IPS DF 4.7 (cell line): ENCODE data around the gene B4GALNT4.
"Not testable (repeated sequence)": the region's sequence is repeated elsewhere in the genome, so short reads cannot be mapped to it uniquely, and the experiment has no call there.

Experiments used
- DNase-seq: peaks from one replicate; pipeline ENCODE4 v3.0.0-alpha.2; 2013; ENCODE audit warnings: low spot score; ENCODE audit errors: extremely low read depth

The B4GALNT4 gene, protein sequence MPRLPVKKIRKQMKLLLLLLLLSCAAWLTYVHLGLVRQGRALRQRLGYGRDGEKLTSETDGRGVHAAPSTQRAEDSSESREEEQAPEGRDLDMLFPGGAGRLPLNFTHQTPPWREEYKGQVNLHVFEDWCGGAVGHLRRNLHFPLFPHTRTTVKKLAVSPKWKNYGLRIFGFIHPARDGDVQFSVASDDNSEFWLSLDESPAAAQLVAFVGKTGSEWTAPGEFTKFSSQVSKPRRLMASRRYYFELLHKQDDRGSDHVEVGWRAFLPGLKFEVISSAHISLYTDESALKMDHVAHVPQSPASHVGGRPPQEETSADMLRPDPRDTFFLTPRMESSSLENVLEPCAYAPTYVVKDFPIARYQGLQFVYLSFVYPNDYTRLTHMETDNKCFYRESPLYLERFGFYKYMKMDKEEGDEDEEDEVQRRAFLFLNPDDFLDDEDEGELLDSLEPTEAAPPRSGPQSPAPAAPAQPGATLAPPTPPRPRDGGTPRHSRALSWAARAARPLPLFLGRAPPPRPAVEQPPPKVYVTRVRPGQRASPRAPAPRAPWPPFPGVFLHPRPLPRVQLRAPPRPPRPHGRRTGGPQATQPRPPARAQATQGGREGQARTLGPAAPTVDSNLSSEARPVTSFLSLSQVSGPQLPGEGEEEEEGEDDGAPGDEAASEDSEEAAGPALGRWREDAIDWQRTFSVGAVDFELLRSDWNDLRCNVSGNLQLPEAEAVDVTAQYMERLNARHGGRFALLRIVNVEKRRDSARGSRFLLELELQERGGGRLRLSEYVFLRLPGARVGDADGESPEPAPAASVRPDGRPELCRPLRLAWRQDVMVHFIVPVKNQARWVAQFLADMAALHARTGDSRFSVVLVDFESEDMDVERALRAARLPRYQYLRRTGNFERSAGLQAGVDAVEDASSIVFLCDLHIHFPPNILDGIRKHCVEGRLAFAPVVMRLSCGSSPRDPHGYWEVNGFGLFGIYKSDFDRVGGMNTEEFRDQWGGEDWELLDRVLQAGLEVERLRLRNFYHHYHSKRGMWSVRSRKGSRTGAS

DNA sequence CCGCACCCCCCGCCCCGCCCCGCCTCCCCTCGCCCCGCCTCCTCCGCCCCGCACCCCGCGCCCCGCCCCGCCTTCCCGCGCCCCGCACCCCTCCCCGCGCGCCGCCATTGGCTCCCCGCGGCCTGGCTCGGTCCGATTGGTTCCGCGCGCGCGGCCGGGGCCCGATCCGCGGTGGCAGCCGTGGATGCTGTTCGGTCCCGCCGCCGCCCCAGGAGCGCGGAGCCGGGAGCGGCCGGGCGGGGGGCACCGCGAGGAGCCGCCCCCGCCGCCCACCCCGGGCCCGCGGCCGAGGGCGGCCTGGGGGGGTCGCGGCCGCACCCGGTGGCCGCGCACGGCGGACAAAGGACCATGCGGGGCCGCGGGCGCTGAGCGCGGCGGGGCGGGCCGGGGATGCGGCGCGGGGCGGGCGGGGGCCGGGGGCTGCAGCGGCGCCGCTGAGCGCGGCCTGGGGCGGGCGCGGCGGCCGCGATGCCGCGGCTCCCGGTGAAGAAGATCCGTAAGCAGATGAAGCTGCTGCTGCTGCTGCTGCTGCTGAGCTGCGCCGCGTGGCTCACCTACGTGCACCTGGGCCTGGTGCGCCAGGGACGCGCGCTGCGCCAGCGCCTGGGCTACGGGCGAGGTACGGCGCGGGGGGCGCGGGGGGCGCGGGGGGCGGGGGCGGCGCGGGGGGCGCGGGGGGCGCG, at the start of gene B4GALNT4:
B4GALNT4 (plus strand) TSS at position 164 of the 683 bp plus-strand sequence; CDS start at position 469, 305 bp downstream.
- no peak for DNase-seq

DNA sequence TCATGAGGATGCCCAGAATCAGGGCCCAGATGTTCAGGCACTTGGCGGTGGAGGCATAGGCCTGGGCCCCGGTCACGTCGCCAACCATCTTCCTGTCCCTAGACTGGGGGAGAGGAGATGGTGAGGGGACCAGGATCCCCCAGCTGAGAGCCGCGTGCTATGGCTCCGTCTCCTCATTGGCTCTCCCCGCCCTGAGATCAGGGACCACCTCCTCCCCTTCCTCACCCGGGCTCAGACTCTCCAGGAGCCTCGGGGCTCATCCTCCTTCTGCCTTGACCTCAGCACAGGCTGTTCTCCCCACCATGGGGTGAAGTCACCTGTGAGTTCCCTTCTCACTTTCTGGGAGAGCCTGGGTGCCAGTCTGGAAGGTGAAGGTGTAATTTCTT, 49.4 kb upstream of the B4GALNT4 start:
- not testable (repeated sequence) for DNase-seq

DNA sequence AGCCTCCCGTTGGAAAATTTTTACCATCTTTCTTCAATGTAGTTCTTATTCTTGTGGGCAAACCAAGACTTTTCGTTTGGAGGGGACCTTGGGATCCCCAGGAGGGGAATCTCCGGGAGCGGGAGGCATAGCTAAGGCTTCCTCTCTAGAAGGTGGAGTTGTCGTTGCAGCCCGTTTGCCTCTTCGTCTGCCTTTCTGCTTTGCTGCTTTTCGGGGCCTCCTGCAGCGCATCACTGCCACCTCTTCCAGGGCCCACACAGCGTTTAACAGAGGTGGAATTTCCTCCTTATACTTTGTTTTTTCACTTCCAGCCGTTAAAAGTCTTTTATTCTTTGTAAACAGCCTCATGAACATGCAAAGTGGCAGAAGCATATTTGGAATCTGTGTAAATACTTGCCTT, 45.1 kb upstream of the B4GALNT4 start:
- no peak for DNase-seq

DNA sequence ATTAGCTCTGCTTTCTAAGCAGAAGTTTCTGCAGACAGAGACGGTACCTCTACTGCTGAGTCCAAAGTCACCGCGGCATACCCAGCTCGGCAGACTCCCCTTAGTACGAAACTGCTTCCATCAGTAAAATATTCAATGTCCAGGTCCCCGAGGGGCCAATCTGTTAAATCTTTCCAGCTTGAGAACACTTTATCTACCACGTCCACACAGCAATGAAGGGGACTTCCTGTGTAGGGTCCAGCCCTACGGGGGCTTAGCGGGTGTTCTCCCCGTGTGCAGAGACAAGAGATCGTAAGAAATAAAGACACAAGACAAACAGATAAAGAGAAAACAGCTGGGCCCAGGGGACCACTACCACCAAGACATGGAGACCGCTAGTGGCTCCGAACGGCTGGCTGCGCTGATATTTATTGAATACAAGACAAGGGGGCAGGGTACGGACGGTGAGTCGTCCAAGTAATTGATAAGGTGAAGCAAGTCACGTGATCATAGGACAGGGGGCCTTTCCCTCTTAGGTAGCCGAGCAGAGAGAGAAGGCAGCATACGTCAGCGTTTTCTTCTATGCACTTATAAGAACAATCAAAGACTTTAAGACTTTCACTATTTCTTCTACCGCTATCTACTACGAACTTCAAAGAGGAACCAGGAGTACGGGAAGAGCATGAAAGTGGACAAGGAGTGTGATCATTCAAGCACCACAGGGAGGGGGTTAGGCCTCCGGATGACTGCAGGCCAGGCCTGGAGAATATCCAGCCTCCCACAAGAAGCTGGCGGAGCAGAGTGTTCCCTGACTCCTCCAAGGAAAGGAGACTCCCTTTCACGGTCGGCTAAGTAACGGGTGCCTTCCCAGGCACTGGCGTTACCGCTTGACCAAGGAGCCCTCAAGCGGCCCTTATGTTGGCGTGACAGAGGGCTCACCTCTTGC, 44.4 kb upstream of the B4GALNT4 start:
- not testable (repeated sequence) for DNase-seq

DNA sequence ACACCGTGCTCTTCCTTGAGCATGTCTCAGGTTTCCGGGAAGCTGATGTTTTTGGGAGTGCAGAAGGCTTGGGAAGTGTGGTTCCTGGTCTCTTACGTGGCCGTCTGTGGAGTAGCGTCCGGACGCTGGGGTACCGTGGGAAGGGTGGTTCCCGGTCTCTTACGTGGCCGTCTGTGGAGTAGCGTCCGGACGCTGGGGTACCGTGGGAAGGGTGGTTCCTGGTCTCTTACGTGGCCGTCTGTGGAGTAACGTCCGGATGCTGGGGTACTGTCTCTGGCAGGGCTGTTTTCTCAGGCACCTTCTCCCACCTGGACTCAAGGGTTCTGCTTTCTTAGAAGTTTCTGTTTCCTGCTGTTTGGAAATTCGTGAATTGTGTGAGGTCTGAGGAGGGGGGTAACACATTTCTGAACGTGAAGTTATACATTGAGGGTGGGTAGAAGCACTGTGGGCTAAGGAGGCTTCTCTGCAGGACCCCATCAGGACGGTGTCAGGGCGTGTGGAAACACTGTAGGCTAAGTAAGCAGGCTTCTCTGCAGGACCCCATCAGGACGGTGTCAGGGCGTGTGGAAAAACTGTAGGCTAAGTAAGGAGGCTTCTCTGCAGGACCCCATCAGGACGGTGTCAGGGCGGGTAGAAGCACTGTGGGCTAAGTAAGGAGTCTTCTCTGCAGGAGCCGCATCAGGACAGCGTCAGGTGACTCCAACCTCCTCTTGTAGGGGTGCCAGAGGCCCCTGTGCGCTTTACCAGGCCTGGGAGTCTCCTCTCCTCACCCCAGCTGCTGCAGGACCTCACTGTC, 43.3 kb upstream of the B4GALNT4 start:
- DNase-seq = no peak

DNA sequence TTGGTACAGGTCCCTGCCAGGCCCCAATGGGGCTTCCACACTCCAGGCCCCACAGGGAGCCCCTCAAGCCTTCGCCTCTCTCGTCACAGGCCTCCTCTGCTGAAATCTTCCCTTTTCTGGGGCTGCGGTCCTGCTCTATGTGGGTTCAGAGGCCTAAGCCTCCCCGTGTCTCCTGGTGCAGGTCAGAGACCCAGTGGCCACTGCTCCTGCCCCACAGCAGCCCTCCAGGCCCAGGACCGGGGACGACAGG, 42.8 kb upstream of the B4GALNT4 start:
- no peak for DNase-seq

DNA sequence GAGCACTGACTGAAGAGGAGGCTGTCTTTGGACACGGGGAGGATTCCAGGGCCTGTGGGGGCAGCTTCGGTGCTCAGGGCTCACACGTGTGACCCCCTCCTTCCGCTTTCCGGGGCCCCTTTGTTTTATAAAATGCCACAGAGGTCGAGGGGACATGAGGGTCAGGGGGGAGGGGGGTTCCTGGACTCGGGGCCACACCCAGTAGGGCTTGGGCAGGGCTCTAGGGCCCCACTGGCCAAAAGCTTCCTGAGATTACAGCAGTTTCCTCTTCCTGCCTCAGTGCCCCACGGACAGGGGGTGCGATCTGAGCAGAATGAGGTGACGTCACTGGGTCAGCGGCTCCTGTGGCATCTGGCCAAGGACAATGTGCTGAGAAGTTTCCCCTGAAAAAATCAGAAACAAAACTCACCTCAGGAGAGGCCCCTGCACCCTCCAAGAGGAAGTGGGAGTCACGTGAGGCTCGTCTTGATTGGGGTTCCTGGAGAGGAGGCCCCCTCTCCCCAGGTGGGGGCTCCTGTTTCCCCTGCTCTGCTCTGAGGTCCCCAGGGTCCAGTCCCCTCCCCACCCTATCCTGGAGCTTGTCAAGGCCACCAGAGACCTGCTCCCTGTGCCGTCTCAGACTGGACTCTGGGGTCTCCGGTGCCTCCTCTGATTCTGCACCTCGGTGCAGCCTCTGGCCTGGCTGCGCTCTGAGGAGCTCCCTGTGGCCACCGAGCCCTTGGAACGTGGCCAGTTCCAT, 42.3 kb upstream of the B4GALNT4 start:
- no peak for DNase-seq

DNA sequence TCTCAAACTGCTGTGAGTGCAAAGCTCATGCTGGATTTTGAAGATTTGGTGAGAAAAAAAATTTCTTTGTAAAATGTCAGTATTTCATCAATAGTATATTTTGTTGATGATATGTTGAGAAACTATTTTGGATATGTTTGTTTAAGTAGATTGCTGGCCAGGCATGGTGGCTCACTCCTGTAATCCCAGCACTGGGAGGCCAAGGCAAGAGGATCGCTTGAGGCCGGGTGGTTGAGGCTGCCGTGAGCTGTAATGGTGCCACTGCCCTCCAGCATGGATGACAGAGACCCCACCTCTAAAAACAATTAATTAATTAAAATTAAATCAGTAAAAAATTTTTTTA, 41.7 kb upstream of the B4GALNT4 start:
- no peak for DNase-seq

DNA sequence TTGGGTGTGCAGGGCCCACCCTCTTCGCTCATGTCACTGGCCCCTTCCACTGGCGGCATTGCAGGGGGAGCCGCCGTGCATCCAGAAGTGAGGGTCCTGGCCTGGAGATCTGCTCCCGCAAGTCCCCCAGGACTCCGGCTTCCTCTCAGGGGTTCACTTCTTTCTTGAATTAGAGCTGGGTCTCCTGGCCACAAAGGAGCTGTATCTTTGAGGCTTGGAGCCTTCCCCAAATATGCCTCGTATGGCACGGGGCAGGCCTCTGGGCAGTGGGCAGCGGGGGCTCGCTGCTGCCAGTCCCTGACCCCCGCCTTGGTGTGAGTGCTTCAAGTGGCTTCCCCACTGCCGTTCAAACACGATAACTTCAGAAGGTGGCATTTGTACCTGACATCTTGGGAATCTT, 41.3 kb upstream of the B4GALNT4 start:
- DNase-seq = no peak

DNA sequence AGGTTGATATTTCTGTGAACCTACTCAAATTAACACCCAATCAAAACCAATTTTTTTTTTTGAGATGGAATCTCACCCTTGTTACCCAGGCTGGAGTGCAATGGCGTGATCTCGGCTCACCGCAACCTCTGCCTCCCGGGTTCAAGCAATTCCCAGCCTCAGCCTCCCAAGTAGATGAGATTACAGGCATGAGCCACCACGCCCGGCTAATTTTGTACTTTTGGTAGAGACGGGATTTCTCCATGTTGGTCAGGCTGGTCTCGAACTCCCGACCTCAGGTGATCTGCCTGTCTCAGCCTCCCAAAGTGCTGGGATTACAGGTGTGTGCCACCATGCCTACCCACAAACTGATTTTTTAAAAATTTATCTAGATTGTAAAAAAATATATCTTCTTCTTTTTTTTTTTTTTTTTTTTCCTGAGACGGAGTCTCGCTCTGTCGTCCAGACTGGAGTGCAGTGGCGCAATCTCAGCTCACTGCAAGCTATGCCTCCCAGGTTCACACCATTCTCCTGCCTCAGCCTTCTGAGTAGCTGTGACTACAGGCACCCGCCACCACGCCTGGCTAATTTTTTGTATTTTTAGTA, 40.7 kb upstream of the B4GALNT4 start:
- not testable (repeated sequence) for DNase-seq

DNA sequence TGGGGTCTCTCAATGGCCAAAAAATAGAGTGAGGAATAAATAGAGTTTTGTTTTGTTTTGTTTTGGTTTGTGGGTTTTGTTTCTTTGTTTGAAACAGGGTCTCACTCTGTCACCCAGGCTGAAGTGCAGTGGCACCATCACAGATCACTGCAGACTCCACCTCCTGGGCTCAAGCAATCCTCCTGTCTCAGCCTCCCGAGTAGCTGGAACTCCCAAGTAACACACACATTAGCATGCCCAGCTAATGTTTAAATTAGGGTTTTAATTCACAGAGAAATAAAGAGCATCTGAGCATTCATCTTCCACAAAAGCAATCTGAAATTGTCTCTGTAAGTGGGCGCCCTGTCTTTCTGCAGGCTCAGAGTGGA, 39.4 kb upstream of the B4GALNT4 start:
- no peak for DNase-seq

DNA sequence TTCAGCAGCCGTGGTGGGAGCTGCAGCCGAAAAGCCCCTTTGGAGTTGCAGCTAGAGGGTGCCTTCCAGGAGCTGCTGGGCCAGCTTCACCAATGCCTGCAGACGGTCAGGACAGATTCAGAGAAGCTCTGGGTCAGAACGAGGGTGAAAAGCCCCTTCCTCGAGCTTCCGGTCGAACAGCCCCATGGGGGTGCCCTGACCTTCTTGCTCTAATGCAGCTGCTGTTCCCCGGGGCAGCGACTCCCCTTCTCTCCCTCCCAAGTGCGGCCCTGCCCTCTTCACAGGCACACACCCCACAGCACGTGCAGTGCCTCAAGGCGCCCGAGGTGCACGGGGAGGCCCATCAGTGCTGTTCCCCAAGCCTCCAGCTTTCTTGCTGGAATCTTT, 39.0 kb upstream of the B4GALNT4 start:
- DNase-seq = no peak

DNA sequence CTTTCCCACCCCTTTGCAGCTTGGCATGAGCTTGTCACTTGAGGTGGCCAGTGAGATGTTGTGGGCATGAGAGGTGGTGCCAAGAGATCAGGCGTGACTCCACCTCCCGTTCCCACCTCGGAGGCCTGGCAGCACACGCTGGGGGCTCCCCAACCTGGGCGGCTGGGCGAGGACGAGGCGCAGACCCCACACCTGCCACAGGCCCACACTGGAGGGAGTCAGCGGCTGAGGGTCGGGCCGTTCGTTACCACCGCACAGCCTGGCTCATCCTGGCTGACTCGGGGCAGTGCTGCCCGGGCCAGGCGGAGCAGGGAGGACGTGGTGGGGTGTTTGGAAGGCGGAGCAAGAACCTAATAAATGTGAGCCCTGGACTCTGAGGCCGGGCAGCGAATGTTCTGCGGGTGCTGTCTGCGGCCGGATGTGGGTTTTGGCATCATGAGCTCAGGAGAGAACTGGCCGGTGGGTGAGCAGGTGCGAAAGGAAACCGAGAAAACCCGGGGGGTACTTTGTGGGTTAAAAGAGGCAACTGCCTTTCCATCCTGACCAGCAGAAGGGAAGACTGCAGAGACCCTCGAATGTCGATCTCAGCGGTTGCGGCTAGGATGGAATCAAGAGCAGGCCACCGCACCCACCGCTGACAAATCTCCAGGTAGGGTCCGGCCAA, 38.5 kb upstream of the B4GALNT4 start:
- no peak for DNase-seq

DNA sequence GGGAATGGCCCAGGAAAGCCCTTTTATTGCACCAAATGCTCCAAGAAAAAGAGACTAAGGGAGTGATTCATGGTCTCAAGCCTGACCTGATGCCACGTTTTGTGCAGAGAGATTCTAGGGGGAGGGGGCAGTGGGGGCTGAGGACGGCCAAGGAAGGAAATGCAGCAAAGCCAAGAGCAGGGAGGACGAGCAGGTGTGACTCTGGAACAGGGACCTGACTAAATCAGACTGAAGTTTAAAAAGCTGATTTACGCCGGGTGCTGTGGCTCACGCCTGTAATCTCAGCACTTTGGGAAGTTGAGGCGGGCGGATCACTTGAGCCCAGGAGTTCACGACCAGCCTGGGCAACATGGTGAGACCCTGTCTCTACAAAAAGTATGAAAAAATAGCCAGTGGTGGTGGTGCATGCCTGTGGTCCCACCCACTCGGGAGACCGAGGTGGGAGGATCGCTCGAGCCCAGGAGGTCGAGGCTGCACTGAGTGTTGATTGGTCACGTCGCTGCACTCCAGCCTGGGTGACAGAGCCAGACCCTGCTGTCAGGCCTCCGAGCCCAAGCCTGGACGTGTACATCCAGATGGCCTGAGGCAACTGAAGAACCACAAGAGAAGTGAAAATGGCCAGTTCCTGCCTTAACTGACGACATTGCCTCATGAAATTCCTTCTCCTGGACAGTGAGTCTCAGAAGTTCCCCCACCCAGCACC, 37.8 kb upstream of the B4GALNT4 start:
- no peak for DNase-seq

DNA sequence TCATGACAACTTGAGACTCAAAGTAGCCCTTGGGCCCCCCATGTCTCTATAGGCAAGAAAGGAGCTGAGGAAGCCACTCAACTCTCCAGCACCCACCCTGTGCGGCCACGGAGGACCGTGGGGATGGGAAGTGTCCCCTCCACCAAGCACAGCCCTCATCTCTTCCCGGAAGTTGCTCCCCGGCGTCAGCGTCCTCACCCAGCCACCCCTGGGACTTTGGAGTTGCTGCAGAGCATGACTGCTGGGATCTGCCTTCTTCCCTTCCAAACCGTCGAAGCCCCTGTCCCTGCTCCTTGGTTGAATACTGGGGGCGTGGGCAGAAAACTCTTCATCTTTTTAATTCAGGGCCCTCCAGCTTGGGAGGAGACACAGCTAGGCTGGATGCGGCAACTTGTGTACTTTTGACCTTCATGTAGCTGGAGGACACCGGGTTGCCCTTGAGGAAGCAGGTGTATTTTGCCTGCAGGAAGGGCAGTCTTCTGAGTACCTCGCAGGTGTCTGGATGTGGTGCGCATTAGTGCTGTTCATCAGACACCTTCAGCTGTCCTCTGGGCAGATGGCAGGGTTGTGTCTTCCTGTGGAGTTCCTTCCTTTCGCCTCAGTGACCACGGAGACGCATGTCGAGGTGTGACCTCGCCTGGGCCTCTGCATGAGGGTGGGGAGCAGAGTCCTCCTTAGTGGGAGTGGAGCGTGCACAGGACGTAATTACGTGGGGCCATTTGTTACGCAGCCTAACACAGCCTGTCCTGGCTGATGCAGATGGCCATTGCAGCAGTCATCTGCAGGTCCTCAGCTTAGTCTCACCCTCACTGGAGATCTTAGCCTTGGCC, 36.4 kb upstream of the B4GALNT4 start:
- no peak for DNase-seq

DNA sequence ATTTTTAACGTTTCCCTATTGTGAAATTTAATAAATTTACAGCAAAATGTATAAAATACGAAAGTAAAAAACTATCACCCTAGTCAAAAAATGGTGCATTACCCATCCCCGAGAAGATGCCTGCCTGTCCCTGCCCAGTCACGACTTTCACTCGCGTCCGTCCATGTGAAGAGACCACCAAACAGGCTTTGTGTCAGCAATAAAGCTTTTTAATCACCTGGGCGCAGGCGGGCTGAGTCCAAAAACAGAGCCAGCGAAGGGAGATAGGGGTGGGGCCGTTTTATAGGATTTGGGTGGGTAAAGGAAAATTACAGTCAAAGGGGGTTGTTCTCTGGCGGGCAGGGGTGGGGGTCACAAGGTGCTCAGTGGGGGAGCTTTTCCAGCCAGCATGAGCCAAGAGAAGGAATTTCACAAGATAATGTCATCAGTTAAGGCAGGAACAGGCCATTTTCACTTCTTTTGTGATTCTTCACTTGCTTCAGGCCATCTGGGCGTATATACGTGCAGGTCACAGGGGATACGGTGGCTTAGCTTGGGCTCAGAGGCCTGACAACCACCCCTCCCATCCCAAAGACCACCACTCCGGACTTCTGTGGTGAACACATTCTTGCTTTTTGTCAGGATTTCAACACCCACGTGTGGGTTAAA, 35.6 kb upstream of the B4GALNT4 start:
- not testable (repeated sequence) for DNase-seq
